GM12891 (cell line): ENCODE data around the gene TSC22D1.
A peak's percentile ranks its signal among the peaks of the same experiment; 100 is the strongest.

ENCODE experiments used
- DNase-seq: peaks from one replicate; pipeline ENCODE4 v3.0.0; 2011; ENCODE audit warnings: low spot score; ENCODE audit not compliant: insufficient read length
- FAIRE-seq: peaks from 2 replicates; lab custom pipeline; 2011; peaks lifted over from hg19 to GRCh38; lab: Jason Lieb, UNC
- PAX5 ChIP-seq: IDR thresholded peaks from 2 replicates; pipeline ENCODE4 v1.6.1; 2011; ENCODE audit warnings: low read length, moderate library complexity, mild to moderate bottlenecking; ENCODE audit not compliant: insufficient read depth, severe bottlenecking
- POLR2A ChIP-seq: IDR thresholded peaks from 2 replicates; pipeline ENCODE4 v1.6.1; 2011; ENCODE audit warnings: low read depth, low read length, control low read depth
- POLR2AphosphoS5 ChIP-seq: IDR thresholded peaks from 2 replicates; pipeline ENCODE4 v1.6.1; 2011; ENCODE audit warnings: low read depth, low read length, control low read depth
- POU2F2 ChIP-seq: IDR thresholded peaks from 2 replicates; pipeline ENCODE4 v1.6.1; 2011; ENCODE audit warnings: low read depth, mild to moderate bottlenecking, control low read depth, low read length, moderate library complexity
- SPI1 ChIP-seq: IDR thresholded peaks from 2 replicates; pipeline ENCODE4 v1.6.1; 2011; ENCODE audit warnings: low read depth, low read length, control low read depth
- TAF1 ChIP-seq: IDR thresholded peaks from 2 replicates; pipeline ENCODE4 v1.6.1; 2011; ENCODE audit warnings: low read depth, low read length, control low read depth

Gene TSC22D1

GRCh38 chr13:44423824-44424223 lies 152.3 kb downstream of the TSC22D1 start:
- FAIRE-seq (no peak), DNase-seq (no peak)
- TF ChIP-seq POU2F2 (no peak), SPI1 (no peak), POLR2AphosphoS5 (no peak), PAX5 (no peak), POLR2A (no peak), TAF1 (no peak)

DNA sequence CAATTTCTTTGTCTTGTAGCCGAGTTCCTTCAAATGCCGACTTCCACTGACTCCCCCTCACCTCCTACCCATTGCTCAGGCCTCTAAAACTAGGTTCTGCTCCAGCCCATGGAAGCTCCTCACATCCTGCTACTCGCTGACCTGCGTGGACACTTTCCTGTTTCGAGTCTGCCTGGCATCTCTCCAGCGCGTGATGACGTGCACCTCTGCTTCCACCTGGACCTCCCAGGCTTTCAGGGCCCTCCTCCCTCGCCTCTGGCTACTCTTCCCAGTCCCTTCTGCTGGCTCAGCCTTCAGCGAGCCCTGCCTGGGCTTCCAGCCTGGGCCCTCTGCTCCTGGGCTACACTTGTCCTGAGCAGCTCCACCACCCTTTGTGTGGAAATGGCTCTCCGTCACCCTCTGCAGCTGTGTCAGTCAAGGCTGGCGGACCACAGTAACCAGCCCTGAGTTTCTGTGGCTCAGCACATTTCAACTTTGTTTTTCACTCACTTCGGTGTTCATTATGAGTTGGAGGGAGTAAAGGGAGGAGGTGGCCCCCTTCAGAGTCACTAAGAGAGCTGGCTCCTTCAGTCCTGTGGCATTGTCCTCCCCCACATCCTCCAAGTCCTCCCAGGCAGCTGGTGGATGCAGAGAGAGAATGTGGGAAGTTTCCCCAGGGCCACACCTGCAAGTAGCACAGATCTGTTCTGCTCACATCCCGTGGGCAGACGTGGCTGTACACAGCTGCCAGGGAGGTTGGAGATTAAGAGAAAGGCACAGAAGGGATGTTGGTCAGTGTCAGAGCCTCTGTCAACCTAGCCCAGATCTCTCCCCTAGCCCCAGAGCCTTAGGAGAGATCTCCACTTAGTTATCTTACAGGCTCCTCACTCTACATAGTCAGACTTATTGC lies 153.1 kb downstream of the TSC22D1 start:
- FAIRE-seq (no peak), DNase-seq (no peak)
- TF ChIP-seq POLR2AphosphoS5 (no peak), POU2F2 (no peak), TAF1 (no peak), PAX5 (no peak), POLR2A (no peak), SPI1 (no peak)

- no peak for FAIRE-seq
- TF ChIP-seq POU2F2 (no peak), TAF1 (no peak), SPI1 (no peak), PAX5 (no peak), POLR2AphosphoS5 (no peak), POLR2A (no peak)
- DNase-seq: no peak
Measured at GRCh38 chr13:44421853-44422525, 154.1 kb downstream of the TSC22D1 start.

DNA sequence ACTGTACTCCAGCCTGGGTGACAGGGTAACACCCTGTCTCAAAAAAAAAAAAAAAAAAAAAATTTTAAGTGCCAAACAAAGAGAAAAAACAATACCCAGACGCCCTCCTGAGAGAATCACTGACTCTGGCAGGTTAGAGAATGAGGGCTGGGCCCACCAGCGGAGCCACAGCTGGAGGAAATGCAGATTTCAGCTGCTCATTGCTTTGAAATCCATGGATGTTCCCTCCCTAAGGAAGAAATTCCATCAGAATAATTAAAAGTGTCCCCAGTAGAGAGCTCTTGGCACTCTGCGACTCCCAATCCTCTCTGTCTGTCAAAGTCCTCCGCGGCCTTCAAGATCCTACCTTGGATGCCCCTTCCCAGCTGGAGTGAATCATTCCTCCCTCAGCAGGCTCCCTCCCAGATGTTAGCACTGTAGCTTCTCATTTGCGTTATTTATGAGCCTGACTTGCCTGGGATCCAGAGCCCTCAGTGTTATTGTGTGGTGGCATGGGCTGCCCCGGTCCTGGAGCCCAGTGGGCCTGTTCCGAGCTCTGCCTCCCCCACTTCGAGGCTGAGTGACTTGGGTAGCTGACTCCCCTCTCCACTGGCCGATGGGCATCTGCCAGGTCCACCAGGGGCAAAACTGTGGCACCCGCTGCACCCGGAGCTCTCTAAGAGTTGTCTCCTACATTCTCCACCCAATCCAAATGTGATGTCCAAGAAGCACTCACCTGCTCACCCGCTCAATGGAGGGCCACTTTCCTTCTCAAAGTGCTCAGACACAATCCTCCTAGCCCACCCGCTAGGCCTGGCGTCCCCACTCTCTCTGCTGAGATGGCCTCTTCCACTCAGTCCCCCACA lies 155.5 kb downstream of the TSC22D1 start:
- TF ChIP-seq POU2F2 (no peak), TAF1 (no peak), POLR2A (no peak), SPI1 (no peak), PAX5 (no peak), POLR2AphosphoS5 (no peak)
- no peak for DNase-seq
- FAIRE-seq: no peak

GRCh38 chr13:44417876-44418275 lies 158.3 kb downstream of the TSC22D1 start:
- no peak for TF ChIP-seq POU2F2
- no peak for TF ChIP-seq POLR2AphosphoS5
- TF ChIP-seq TAF1: no peak
- TF ChIP-seq SPI1: peak; percentile 36; the same call in 1 of the 2 replicates
- no peak for TF ChIP-seq POLR2A
- no peak for TF ChIP-seq PAX5
- DNase-seq: no peak
- FAIRE-seq: no peak

DNA sequence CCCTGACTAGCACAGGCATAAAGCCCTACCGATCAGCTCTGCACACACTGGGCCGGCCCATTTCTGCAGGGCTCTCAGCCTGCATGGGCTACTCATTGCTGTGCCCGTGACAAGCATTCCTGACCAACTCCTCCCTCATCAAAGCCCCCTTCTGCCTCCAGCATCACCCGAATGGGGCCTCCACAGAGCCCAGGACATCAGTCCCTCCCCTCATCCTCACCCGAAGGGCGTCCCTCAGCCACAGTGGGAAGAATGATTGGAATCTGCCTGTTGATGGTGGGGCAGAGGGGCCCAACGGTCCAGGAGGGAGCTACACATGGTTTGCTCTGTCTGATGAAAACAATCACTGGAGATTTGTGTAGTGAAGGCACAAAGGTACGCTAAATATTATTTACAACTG lies 158.7 kb downstream of the TSC22D1 start:
- no peak for FAIRE-seq

DNA sequence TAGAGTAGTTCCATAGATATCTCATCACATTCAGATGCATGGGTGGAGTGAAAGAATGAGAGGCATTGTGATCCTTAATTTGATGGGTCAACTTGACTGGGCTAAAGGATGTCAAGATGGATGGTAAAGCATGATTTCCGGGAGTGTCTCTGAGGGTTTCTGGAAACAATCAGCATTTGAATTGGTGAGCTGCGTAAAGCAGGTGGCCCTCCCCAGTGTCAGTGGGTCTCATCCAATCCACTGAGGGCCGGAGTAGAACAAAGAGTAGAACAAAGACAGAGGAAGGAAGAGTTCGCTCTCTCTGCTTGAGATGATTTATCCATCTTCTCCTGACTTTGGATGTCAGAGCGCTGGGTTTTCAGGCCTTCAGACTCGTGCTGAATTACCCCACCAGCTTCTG lies 159.4 kb downstream of the TSC22D1 start:
- TF ChIP-seq TAF1: no peak
- no peak for TF ChIP-seq POLR2A
- TF ChIP-seq PAX5: no peak
- no peak for TF ChIP-seq SPI1
- TF ChIP-seq POU2F2: no peak
- TF ChIP-seq POLR2AphosphoS5: no peak
- DNase-seq (no peak), FAIRE-seq (no peak)

More for the DNA sequence above, 158.7 kb downstream of the TSC22D1 start:
- no peak for DNase-seq
- TF ChIP-seq SPI1 (no peak), PAX5 (no peak), TAF1 (no peak), POLR2A (no peak)

GRCh38 chr13:44416301-44416700 lies 159.8 kb downstream of the TSC22D1 start:
- FAIRE-seq: no peak
- TF ChIP-seq POLR2A (no peak), POU2F2 (no peak), SPI1 (0 out of 2 replicates have a peak, but pooled peaks have one; percentile 19), TAF1 (no peak), POLR2AphosphoS5 (no peak), PAX5 (no peak)
- no peak for DNase-seq

DNA sequence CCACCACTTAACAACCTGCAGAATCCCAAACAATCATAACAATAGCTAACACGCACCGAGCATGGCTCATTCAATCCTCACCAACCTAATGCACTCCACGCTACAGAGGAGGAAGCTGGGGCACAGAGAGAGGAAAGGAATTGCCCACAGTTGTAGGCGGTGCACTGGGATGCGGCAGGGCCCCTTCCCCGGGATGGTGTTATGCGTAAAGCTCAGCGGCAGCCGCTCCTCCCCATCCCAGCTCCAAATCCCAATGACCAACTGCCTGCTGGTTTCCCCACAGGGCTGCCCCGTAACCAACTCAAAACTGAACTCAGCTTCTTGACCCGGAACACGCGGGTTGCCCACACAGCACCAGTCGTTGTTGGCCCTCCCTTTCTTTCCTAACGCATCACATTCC lies 160.3 kb downstream of the TSC22D1 start:
- TF ChIP-seq TAF1 (no peak), SPI1 (no peak), POLR2AphosphoS5 (no peak), POLR2A (no peak), PAX5 (no peak)

GRCh38 chr13:44414716-44415115 lies 161.4 kb downstream of the TSC22D1 start:
- FAIRE-seq (no peak), DNase-seq (no peak)
- TF ChIP-seq POLR2A: no peak
- TF ChIP-seq SPI1: no peak
- TF ChIP-seq POU2F2: no peak
- no peak for TF ChIP-seq POLR2AphosphoS5
- TF ChIP-seq PAX5: no peak
- TF ChIP-seq TAF1: no peak

More for the DNA sequence above, 160.3 kb downstream of the TSC22D1 start:
- FAIRE-seq (no peak), DNase-seq (no peak)
